GM19351 (cell line): Measurements from ENCODE around the gene MUS81.

Source experiments
- ATAC-seq: cut with Tn5 transposase; IDR thresholded peaks from one replicate; pipeline ENCODE4 v1.9.1; 2021; ENCODE audit warnings: mild to moderate bottlenecking, moderate library complexity; ENCODE audit not compliant: unreplicated experiment

Gene MUS81

GRCh38 chr11:65915101-65915820 is 55.0 kb downstream of the MUS81 start:
- no peak for ATAC-seq

- no peak for ATAC-seq
These were observed 55.6 kb downstream of the MUS81 start for GRCh38 chr11:65915821-65916251.
